H54 (cell line): Measurements from ENCODE around the gene SDR9C7.
"Not testable (repeated sequence)": the region's sequence is repeated elsewhere in the genome, so short reads cannot be mapped to it uniquely, and the experiment has no call there.

Source experiments
- DNase-seq: peaks from one replicate; pipeline ENCODE4 v3.0.0; 2011; ENCODE audit warnings: low spot score, mixed read lengths; ENCODE audit not compliant: insufficient read length
- FAIRE-seq: peaks from 3 replicates; lab custom pipeline; 2011; peaks lifted over from hg19 to GRCh38; lab: Jason Lieb, UNC
- POLR2A ChIP-seq: IDR thresholded peaks from 2 replicates; pipeline ENCODE4 v1.6.1; 2011; ENCODE audit warnings: low read depth, mild to moderate bottlenecking, low read length

The SDR9C7 gene

DNA sequence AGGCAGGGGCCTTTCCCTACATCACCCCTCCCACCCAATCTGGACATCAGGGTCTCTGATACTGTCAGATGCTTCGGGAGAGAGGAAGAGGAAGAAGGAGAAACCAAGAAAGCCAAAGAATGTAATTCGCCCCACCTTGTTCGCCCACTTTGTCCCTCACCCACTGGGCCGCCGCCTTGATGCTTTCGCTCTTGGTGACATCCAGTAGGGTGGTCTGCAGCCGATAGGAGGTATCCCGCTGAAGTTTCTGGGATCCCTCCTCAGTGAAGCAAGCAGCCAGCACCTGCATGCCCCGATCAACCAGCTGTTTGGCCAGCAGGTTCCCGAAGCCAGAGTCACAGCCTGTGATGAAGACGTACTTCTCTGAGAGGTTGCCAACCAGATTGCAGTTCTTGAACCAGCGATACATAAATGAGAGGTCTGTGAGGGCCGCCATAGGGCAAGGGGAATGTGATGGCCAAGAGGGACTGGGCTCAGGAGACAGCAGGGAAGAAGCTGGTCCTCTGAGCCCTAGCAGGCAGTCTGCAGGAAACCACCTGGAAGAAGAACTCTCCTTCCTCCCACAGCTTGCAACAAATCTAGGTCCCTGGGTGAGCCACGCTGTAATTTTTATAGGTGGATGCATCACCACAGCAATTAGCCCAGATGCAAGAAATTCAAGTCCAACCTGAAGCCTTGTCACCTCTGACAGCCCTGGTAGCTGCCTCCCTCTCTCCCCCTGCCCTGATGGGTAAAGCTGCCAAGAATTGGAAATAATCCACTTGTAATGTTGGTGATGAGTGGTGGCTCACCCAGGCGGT lies at the start of gene SDR9C7:
TSS of gene SDR9C7 (minus strand) at position 583 of the 800 bp plus-strand sequence. CDS start at position 436, 147 bp downstream.
- no peak for FAIRE-seq
- DNase-seq: no peak
- no peak for TF ChIP-seq POLR2A

DNA sequence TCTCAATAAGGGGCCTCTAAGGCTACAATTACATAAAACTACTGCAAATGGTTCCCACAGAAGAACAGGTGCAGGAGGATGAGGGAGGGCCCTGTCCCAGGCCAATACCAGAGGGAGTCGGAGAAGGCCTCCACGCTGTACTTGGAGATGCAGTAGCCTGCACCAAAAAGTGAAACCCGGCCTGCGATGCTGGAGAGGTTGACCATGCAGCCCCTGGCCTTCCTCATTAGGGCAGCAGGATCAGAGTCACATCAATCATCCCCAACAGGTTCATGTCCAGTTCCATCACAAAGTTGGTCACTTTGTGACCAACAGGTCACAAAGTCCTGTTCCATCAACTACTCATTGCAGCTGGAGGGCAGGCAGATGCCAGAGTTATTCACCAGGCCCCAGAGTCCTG lies 49.2 kb upstream of the SDR9C7 start:
- TF ChIP-seq POLR2A: no peak

DNA sequence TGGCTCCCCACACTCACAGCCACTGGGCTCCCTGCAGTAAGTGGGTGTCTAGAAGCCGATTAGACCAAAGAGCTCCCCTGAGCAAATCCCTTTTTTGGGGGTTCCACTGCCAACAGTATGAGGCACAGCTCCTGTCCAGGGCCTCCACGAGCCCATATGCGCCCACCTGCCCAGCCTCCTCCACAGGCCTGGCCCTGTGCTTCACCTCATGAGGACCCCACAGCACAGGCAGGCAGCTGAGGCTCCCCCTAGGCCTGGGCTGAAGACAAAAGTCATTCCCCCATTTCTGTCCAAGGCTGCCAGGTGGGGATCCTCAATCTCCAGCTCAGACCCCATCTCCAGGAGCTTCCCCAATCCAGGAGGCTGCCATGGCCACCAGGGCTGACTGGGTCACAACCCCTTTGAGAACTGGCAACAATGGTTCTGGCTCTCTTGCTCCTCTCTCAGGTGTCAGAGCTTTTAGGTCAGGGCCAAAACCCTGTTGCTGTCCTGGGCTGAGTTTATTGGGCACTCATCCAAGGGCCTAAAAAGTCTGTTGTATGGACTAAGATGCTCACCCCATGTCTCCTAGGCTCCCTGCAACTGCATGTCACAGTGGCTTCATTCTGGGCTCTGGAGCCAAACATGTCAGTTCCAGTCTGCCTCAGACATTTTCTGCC lies 48.5 kb upstream of the SDR9C7 start:
- DNase-seq, FAIRE-seq: not testable (repeated sequence)

More for the DNA sequence above, 49.2 kb upstream of the SDR9C7 start:
- FAIRE-seq (no peak), DNase-seq (no peak)

- DNase-seq: no peak
Observed at GRCh38 chr12:56980941-56981530, 46.8 kb upstream of the SDR9C7 start.

DNA sequence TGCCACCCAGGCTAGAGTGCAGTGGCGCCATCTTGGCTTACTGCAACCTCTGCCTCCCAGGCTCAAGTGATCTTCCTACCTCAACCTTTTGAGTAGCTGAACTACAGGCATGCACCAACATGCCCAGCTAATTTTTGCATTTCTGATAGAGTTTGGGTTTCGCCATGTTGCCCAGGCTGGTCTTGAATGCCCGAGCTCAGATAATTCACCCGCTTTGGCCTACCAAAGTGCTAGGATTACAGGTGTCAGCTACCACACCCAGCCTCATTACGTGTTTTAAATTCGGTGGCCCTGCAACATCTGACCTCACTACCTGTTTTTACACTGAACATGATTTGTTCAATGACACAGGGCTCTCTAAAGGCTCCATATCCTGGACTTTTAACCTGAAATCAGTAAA lies 46.1 kb upstream of the SDR9C7 start:
- no peak for FAIRE-seq
- no peak for TF ChIP-seq POLR2A
- no peak for DNase-seq

More at GRCh38 chr12:56980941-56981530, 46.8 kb upstream of the SDR9C7 start:
- TF ChIP-seq POLR2A: no peak
- FAIRE-seq: no peak

- no peak for TF ChIP-seq POLR2A
- DNase-seq (no peak), FAIRE-seq (no peak)
Observed at GRCh38 chr12:56979628-56980027, 45.4 kb upstream of the SDR9C7 start.

DNA sequence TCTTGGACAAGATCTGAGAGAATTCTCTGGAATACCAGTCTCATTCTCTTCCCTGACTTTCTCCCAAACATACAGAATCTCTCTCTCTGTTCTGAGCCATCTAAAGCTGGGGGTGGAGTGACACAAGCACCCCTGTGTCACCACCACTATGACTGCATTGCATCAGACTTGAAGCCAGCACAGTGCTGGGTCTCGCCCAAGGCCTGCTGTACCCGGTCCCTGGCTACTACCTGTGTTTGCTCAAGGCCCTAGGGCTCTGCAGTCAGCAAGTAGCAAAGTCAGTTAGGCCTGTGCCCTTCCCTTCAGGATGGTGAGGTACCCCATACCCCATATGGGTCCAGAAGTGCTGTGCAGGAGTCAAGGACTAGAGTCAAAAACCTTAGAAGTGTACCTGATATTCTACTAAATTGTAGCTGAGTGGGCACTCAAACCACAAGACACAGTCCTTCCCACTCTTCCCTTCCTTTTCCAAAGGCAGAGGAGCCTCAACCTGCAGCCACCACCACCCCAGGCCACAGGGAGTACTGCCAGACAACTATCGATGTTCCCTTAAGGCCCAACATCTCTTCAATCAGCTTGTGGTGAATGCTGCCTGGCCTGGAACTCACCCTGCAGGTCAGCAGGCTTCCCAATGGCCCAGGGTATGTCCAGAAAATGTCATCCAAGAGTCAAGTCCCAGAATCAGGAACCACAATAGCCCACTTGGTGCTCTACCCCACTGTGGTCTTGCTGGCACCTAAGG lies 44.4 kb upstream of the SDR9C7 start:
- TF ChIP-seq POLR2A: no peak
- DNase-seq (no peak), FAIRE-seq (no peak)

DNA sequence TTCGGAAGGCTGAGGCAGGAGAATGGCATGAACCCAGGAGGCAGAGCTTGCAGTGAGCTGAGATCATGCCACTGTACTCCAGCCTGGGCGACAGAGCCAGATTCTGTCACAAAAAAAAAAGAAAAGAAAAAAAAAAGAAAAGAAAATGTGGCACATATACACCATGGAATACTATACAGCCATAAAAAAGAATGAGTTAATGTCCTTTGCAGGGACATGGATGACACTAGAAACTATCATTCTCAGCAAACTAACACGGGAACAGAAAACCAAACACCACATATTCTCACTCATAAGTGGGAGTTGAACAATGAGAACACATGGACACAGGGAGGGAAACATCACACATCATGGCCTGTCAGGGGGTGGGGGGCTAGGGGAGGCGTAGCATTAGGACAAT lies 43.2 kb upstream of the SDR9C7 start:
- not testable (repeated sequence) for DNase-seq, FAIRE-seq

GRCh38 chr12:56974224-56974623 lies 40.0 kb upstream of the SDR9C7 start:
- DNase-seq, FAIRE-seq: not testable (repeated sequence)

GRCh38 chr12:56968910-56969309 lies 34.7 kb upstream of the SDR9C7 start:
- not testable (repeated sequence) for DNase-seq, FAIRE-seq

DNA sequence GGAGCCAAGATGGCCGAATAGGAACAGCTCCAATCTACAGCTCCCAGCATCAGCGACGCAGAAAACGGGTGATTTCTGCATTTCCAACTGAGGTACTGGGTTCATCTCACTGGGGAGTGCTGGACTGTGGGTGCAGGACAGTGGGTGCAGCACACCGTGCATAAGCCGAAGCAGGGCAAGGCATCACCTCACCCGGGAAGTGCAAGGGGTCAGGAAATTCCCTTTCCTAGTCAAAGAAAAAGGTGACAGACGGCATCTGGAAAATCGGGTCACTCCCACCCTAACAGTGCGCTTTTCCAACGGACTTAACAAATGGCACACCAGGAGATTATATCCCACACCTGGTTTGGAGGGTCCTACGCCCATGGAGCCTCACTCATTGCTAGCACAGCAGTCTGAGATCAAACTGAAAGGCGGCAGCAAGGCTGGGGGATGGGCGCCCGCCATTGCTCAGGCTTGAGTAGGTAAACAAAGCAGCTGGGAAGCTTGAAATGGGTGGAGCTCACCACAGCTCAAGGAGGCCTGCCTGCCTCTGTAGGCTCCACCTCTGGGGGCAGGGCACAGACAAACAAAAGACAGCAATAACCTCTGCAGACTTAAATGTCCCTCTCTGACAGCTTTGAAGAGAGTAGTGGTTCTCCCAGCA lies 31.9 kb upstream of the SDR9C7 start:
- not testable (repeated sequence) for DNase-seq

DNA sequence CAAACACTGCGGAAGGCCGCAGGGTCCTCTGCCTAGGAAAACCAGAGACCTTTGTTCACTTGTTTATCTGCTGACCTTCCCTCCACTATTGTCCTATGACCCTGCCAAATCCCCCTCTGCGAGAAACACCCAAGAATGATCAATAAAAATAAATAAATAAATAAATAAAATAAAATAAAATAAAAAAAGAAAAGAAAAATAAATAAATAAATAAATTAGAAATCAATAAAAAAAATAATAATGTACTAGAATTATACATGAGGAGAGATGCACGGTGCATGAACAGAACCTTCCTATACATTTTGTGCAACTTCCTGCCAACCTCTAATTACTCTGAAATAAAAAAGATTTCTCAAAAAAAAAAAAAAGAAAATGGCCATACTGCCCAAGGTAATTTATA lies 30.9 kb upstream of the SDR9C7 start:
- not testable (repeated sequence) for FAIRE-seq, DNase-seq

More for the DNA sequence above, 31.9 kb upstream of the SDR9C7 start:
- FAIRE-seq: not testable (repeated sequence)

DNA sequence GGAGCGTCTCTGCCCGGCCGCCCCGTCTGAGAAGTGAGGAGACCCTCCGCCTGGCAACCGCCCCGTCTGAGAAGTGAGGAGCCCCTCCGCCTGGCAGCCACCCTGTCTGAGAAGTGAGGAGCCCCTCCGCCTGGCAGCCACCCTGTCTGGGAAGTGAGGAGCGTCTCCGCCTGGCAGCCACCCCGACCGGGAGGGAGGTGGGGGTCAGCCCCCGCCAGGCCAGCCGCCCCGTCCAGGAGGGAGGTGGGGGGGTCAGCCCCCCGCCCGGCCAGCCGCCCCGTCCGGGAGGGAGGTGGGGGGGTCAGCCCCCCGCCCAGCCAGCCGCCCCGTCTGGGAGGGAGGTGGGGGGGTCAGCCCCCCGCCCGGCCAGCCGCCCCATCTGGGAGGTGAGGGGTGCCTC lies 29.3 kb upstream of the SDR9C7 start:
- FAIRE-seq, DNase-seq: not testable (repeated sequence)

DNA sequence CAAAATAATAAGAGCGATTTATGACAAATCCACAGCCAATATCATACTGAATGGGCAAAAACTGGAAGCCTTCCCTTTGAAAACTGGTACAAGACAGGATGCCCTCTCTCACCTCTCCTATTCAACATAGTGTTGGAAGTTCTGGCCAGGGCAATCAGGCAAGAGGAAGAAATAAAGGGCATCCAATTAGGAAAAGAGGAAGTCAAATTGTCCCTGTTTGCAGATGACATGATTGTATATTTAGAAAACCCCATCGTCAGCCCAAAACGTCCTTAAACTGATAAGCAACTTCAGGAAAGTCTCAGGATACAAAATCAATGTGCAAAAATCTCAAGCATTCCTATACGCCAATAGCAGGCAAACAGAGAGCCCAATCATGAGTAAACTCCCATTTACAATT lies 28.0 kb upstream of the SDR9C7 start:
- not testable (repeated sequence) for FAIRE-seq, DNase-seq
